Natural killer cell (primary cell): Measurements from ENCODE around the gene RSPH9. TPM values are rescaled to one million over a fixed set of nuclear protein-coding genes. Genes with fewer than 3 reads are reported as not detected.

Experiments
- ATAC-seq, 3 donors: fragments of 150-1000 bp in 2 of 3; fragments of 200-7000 bp in 1 of 3; cut with Tn5 transposase; 1 replicate in 1 of 3; 2 replicates in 2 of 3; pipeline ENCODE4 v1.10.0; 2021; ENCODE audit warnings: mild to moderate bottlenecking in 2 of 3, moderate library complexity in 2 of 3
- DNase-seq, 2 donors: peaks; one replicate each; pipeline versions ENCODE4 v3.0.0 to v3.0.0-alpha.2; 2013 to 2021; ENCODE audit warnings: mixed read lengths in 1 of 2
- H3K27ac ChIP-seq: one replicate; pipeline ENCODE4 v1.5.1; 2013; ENCODE audit warnings: mild to moderate bottlenecking, low read length
- H3K27me3 ChIP-seq: one replicate; pipeline ENCODE4 v1.6.1; 2013; ENCODE audit warnings: low read length; ENCODE audit not compliant: control insufficient read depth, insufficient read depth
- H3K36me3 ChIP-seq: one replicate; pipeline ENCODE4 v1.6.1; 2013; ENCODE audit warnings: low read length; ENCODE audit not compliant: control insufficient read depth, insufficient read depth
- H3K4me1 ChIP-seq: one replicate; pipeline ENCODE4 v1.6.1; 2013; ENCODE audit warnings: low read length; ENCODE audit not compliant: control insufficient read depth, insufficient read depth
- H3K4me3 ChIP-seq: one replicate; pipeline ENCODE4 v1.5.1; 2013; ENCODE audit warnings: low read length
- H3K9me3 ChIP-seq: one replicate; pipeline ENCODE4 v1.6.1; 2013; ENCODE audit warnings: low read length; ENCODE audit not compliant: control insufficient read depth, insufficient read depth
- H3K27ac Mint-ChIP-seq, 2 donors: one replicate each; pipeline ENCODE4 v1.8.0; 2022; ENCODE audit warnings: mild to moderate bottlenecking in 2 of 2, mixed read lengths in 2 of 2, moderate library complexity in 1 of 2
- H3K27me3 Mint-ChIP-seq, 2 donors: one replicate each; pipeline ENCODE4 v1.8.0; 2022; ENCODE audit warnings: low read depth in 2 of 2, mixed read lengths in 2 of 2
- H3K36me3 Mint-ChIP-seq: one replicate; pipeline ENCODE4 v1.8.0; 2022; ENCODE audit warnings: mixed read lengths
- H3K4me1 Mint-ChIP-seq, 2 donors: one replicate each; pipeline ENCODE4 v1.8.0; 2022; ENCODE audit warnings: mixed read lengths in 2 of 2
- H3K4me3 Mint-ChIP-seq: one replicate; pipeline ENCODE4 v1.8.0; 2022; ENCODE audit warnings: mild to moderate bottlenecking, moderate library complexity, mixed read lengths
- H3K9me3 Mint-ChIP-seq, 2 donors: one replicate each; pipeline ENCODE4 v1.8.0; 2022; ENCODE audit warnings: mixed read lengths in 2 of 2
- CTCF ChIP-seq: fragments of 200-600 bp; IDR thresholded peaks from one replicate; pipeline ENCODE4 v1.8.0; 2022; ENCODE audit warnings: antibody characterized with exemption
- WGBS: methylation state at CpG from one replicate; pipeline ENCODE4 v1.1.7; 2013; ENCODE audit warnings: missing lambda C conversion rate; ENCODE audit not compliant: insufficient coverage; 5-methylcytosine and 5-hydroxymethylcytosine counted together
- intact Hi-C: fragments of 100-400 bp; cut with micrococcal nuclease; formaldehyde crosslinking; loops from one replicate; pipeline ENCODE4 v1.14.2; 2022
- total RNA-seq, 4 donors: library from RNA; stranded (reverse); fragments of 120-200 nt in 1 of 4; gene quantifications; one replicate each; pipeline versions ENCODE4 v1.2.3 to v1.2.4, GENCODE V29; 2013 to 2022

The RSPH9 gene
- total RNA-seq, 3 donors from 2014 or later (not counting 1 experiment from before 2014, with no cell fraction given) = 0.23 TPM; not detected in 2

DNA sequence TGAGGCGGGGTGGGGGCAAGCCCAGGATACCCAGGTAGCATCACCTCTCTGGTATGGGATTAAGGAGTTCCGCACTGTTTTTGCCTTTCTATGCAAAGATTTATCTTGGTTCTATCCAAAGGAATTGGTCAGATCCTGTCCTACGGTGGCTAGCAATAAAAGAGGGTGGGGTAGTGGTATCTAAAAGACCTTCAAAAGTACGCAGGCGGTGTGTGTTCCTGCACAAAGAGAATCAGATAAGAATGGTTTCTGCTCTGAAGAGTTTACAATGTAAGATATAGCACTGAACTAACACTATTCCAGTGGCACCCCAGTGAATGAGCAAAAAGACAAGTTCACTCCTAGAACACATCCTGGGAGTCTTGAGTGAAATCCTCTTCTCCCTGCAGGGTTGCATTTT, 36.5 kb downstream of the RSPH9 start:
- H3K36me3 Mint-ChIP-seq = no peaks in the 10 kb centered on the region

DNA sequence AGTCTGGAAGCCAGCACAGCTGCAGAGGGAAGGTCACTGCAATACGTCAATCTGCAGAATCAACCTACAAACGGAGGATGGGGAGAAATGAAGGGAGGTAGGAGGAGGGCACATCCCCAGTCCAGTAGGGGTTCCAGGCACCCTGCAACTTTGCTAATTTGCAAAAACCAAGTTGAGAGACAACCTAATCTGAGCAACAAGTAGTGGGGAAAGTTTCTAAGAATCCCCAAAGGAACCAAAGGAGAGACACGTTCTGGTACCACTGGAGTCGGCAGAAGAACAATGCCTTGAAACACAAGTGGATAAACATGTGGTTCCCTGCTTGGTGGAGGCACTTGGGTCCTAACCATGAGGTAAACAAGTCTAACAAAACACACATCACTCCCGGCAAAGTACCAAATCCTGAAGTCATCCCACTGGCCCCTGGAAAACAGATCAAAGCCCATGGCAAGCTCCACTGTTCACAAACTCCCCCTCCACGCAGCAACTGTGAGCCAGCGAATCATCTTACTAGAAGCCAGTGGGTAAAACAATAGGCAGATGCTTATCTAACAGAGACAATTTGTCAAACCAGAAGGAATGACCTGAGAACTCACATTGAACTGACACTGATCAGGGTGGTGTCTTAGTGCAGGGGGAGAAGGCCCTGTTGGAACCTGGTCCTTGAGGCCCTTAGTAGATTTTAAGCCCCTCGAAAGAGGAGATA, 38.0 kb downstream of the RSPH9 start:
- H3K36me3 Mint-ChIP-seq = no peaks in the 10 kb centered on the region
- no peaks in the 10 kb centered on the region for H3K27me3 ChIP-seq
- no peak overlapping the region for H3K4me3 ChIP-seq
- H3K4me1 ChIP-seq = peaks cover 9% of the 10 kb centered on the region
- no peak overlapping the region for H3K27ac Mint-ChIP-seq
- H3K4me1 Mint-ChIP-seq = peaks cover 32 to 48% of the 10 kb centered on the region in 2 donors
- ATAC-seq = no peak
- 95% methylated on average over 8 of the region's 8 CpGs for WGBS
- no peak for TF ChIP-seq CTCF
- no peaks in the 10 kb centered on the region for H3K9me3 ChIP-seq
- intact Hi-C loops = no loop called here
- no peak for DNase-seq
- no peaks in the 10 kb centered on the region for H3K27me3 Mint-ChIP-seq
- H3K27ac ChIP-seq = no peak overlapping the region
- H3K4me3 Mint-ChIP-seq = no peak overlapping the region
- H3K9me3 Mint-ChIP-seq = no peaks in the 10 kb centered on the region
- H3K36me3 ChIP-seq = peaks cover 39% of the 10 kb centered on the region

More for the DNA sequence above, 36.5 kb downstream of the RSPH9 start:
- Mint-ChIP-seq H3K9me3 (no peaks in the 10 kb centered on the region), H3K27me3 (no peaks in the 10 kb centered on the region), H3K4me1 (peaks cover 17 to 34% of the 10 kb centered on the region in 2 donors), H3K27ac (no peak overlapping the region), H3K4me3 (no peak overlapping the region)
- no peak for TF ChIP-seq CTCF
- no peak overlapping the region for H3K4me3 ChIP-seq
- no peaks in the 10 kb centered on the region for H3K27me3 ChIP-seq
- H3K36me3 ChIP-seq = peaks cover 54% of the 10 kb centered on the region
- no peaks in the 10 kb centered on the region for H3K4me1 ChIP-seq
- no peak for ATAC-seq
- WGBS = 95% methylated on average over 5 of the region's 5 CpGs
- no peaks in the 10 kb centered on the region for H3K9me3 ChIP-seq
- no peak overlapping the region for H3K27ac ChIP-seq
- DNase-seq = no peak
- intact Hi-C loops = no loop called here

- no peak for DNase-seq
- intact Hi-C loops = no loop called here
- Histone ChIP-seq H3K4me1 (peaks cover 15% of the 10 kb centered on the region), H3K9me3 (no peaks in the 10 kb centered on the region), H3K4me3 (no peak overlapping the region), H3K27ac (no peak overlapping the region), H3K36me3 (peaks cover 29% of the 10 kb centered on the region), H3K27me3 (no peaks in the 10 kb centered on the region)
- Mint-ChIP-seq H3K27me3 (peaks cover 0 to 1% of the 10 kb centered on the region in 2 donors), H3K27ac (no peak overlapping the region), H3K4me3 (no peak overlapping the region), H3K4me1 (peaks cover 38 to 54% of the 10 kb centered on the region in 2 donors), H3K36me3 (no peaks in the 10 kb centered on the region), H3K9me3 (no peaks in the 10 kb centered on the region)
- no peak for ATAC-seq
- 89% methylated on average over 1 of the region's 1 CpG for WGBS
- no peak for TF ChIP-seq CTCF
These were observed 39.0 kb downstream of the RSPH9 start for GRCh38 chr6:43683708-43684455.
